Neural cell (in vitro differentiated cells): Measurements from ENCODE around the gene HELZ. TPM values are rescaled to one million over a fixed set of nuclear protein-coding genes. Genes with fewer than 3 reads are reported as not detected.
A peak's percentile ranks its signal among the peaks of the same experiment; 100 is the strongest.

Experiments
- H2AFZ ChIP-seq: fragments of 200-600, 300-800 bp; sonication (generic), shearing (Covaris generic); 2 replicates; pipeline ENCODE4 v1.6.0; 2014; ENCODE audit warnings: low read depth, mild to moderate bottlenecking, antibody characterized with exemption, low read length, moderate library complexity
- H3F3A ChIP-seq: fragments of 200-600 bp; shearing (Covaris generic); 2 replicates; pipeline ENCODE4 v1.6.1; 2016; ENCODE audit warnings: mild to moderate bottlenecking, moderate library complexity, mixed read lengths, antibody characterized with exemption, low read length; ENCODE audit not compliant: insufficient read depth, poor library complexity, severe bottlenecking
- H3K27ac ChIP-seq: fragments of 200-600, 300-800 bp; sonication (generic), shearing (Covaris generic); 2 replicates; pipeline ENCODE4 v1.5.1; 2014; ENCODE audit warnings: mild to moderate bottlenecking, low read length, moderate library complexity
- H3K27me3 ChIP-seq: fragments of 300-800, 200-600 bp; sonication (generic), shearing (Covaris generic); 2 replicates; pipeline ENCODE4 v1.6.0; 2014; ENCODE audit warnings: mild to moderate bottlenecking, low read depth, low read length, moderate library complexity; ENCODE audit not compliant: insufficient read depth
- H3K36me3 ChIP-seq: fragments of 300-800, 200-600 bp; sonication (generic), shearing (Covaris generic); 2 replicates; pipeline ENCODE4 v1.5.1; 2014; ENCODE audit warnings: mild to moderate bottlenecking, antibody characterized with exemption, low read length, moderate library complexity; ENCODE audit not compliant: insufficient read depth
- H3K4me2 ChIP-seq: fragments of 300-800, 200-600 bp; sonication (generic), shearing (Covaris generic); 2 replicates; pipeline ENCODE4 v1.6.0; 2014; ENCODE audit warnings: mild to moderate bottlenecking, low read length
- H3K4me3 ChIP-seq: fragments of 300-800, 200-600 bp; sonication (generic), shearing (Covaris generic); 2 replicates; pipeline ENCODE4 v1.5.1; 2014; ENCODE audit warnings: mild to moderate bottlenecking, low read length, moderate library complexity
- H3K79me2 ChIP-seq: fragments of 200-600 bp; shearing (Covaris generic); replicated peaks from 2 replicates; pipeline ENCODE4 v1.6.0; 2014; ENCODE audit warnings: mild to moderate bottlenecking, low read length, moderate library complexity; ENCODE audit not compliant: insufficient read depth
- H3K9ac ChIP-seq: fragments of 300-800, 200-600 bp; sonication (generic), shearing (Covaris generic); 2 replicates; pipeline ENCODE4 v1.6.1; 2016; ENCODE audit warnings: mild to moderate bottlenecking, low read length, mixed read lengths
- H3K9me2 ChIP-seq: fragments of 200-600 bp; shearing (Covaris generic); 2 replicates; pipeline ENCODE4 v1.6.1; 2016; ENCODE audit warnings: mild to moderate bottlenecking, low read length, mixed read lengths; ENCODE audit not compliant: insufficient read depth
- H3K9me3 ChIP-seq: fragments of 200-600, 300-800 bp; sonication (generic), shearing (Covaris generic); 2 replicates; pipeline ENCODE4 v1.6.1; 2016; ENCODE audit warnings: mild to moderate bottlenecking, mixed run types, low read length, moderate library complexity, mixed read lengths
- H4K20me1 ChIP-seq: fragments of 200-600 bp; shearing (Covaris generic); 2 replicates; pipeline ENCODE4 v1.6.1; 2016; ENCODE audit warnings: mild to moderate bottlenecking, mixed run types; ENCODE audit not compliant: insufficient read depth
- EP300 ChIP-seq: fragments of 450-650 bp; conservative IDR thresholded peaks from 2 replicates; pipeline ENCODE4 v1.6.1; 2014; ENCODE audit warnings: antibody characterized with exemption, mild to moderate bottlenecking, moderate library complexity; ENCODE audit not compliant: poor library complexity, severe bottlenecking
- EZH2 ChIP-seq: fragments of 200-600, 300-800 bp; shearing (Covaris generic), sonication (generic); IDR thresholded peaks from 2 replicates; pipeline ENCODE4 v1.6.1; 2014; ENCODE audit warnings: antibody characterized with exemption, low read length, borderline replicate concordance, mild to moderate bottlenecking; ENCODE audit not compliant: insufficient read depth, poor library complexity, severe bottlenecking
- MXI1 ChIP-seq: fragments of 450-650 bp; conservative IDR thresholded peaks from 2 replicates; pipeline ENCODE4 v1.6.1; 2014; ENCODE audit warnings: antibody characterized with exemption, mild to moderate bottlenecking; ENCODE audit not compliant: poor library complexity, severe bottlenecking
- POLR2AphosphoS5 ChIP-seq: IDR thresholded peaks from 2 replicates; pipeline ENCODE4 v1.6.1; 2012
- RAD21 ChIP-seq: fragments of 450-650 bp; conservative IDR thresholded peaks from 2 replicates; pipeline ENCODE4 v1.6.1; 2014; ENCODE audit warnings: antibody characterized with exemption, mild to moderate bottlenecking, moderate library complexity
- REST ChIP-seq: IDR thresholded peaks from 2 replicates; pipeline ENCODE4 v1.6.1; 2012; ENCODE audit warnings: borderline replicate concordance
- TAF1 ChIP-seq: IDR thresholded peaks from 2 replicates; pipeline ENCODE4 v1.6.1; 2012; ENCODE audit warnings: low read depth
- polyA minus RNA-seq: library from RNA; depleted of rRNA, polyadenylated mRNA; stranded (reverse); fragments of >200 nt; gene quantifications from 2 replicates; pipeline ENCODE4 v1.2.3, GENCODE V29; 2014
- polyA plus RNA-seq: library from polyadenylated mRNA; depleted of rRNA; stranded (reverse); fragments of >200 nt; gene quantifications from 2 replicates; pipeline ENCODE4 v1.2.3, GENCODE V29; 2014
- TF ChIP-seq, protein P1 (sequence below): fragments of 450-650 bp; IDR thresholded peaks from 2 replicates; pipeline ENCODE4 v1.5.1; 2014; ENCODE audit warnings: antibody characterized with exemption, mild to moderate bottlenecking, moderate library complexity; ENCODE audit not compliant: poor library complexity, severe bottlenecking

Gene HELZ
- polyA plus RNA-seq (11.7 and 14.4 TPM in 2 replicates), polyA minus RNA-seq (98.8 and 134 TPM in 2 replicates)

DNA sequence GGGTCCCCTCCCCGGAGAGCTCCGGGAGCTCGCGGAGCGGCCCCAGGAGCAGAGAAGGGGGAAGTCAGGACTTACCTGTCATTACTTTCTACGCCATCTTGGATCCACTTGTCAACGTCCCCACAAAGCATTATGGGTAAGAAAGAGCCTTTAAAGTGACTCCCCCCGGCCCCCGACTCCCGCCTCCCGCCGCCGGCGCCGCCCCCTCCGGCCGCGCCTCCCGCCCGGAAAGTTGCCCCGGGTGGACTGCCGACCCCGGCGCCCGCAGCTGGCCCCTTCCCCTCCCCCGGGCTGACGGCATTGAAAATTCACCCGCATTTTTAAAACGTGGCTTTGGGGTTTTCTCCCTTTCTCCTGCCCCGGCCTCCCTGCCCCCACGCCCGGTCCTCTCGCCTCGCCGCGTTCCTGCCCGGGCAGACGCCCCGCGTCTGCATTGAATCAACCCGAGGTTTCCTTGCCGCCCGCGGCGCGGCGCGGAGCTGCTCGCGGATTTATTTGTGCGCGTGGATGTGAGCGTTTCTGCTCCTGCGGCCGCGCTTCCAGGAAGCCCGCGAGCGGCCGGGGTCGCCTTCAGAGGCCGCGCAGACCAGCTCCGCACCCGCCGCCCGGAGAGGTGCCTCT is at the start of gene HELZ:
Gene HELZ, minus strand, starts transcription at position 124 of the 621 bp plus-strand sequence. CDS start 26,392 bp downstream, outside the sequence.
- H3K79me2 ChIP-seq: peaks cover 46% of the 10 kb centered on the region
- H3K27me3 ChIP-seq: no peaks in the 10 kb centered on the region
- H3F3A ChIP-seq: no peaks in the 10 kb centered on the region
- no peaks in the 10 kb centered on the region for H3K36me3 ChIP-seq
- peak; percentile 69 for TF ChIP-seq POLR2AphosphoS5
- TF ChIP-seq TAF1: peak; percentile 28
- no peak for TF ChIP-seq RAD21
- no peak for TF ChIP-seq EZH2
- peak; percentile 82 for TF ChIP-seq MXI1
- no peak for TF ChIP-seq REST
- TF ChIP-seq EP300: no peak
- peak within 1 kb of the TSS; percentile 93 for H3K4me2 ChIP-seq
- H3K27ac ChIP-seq: peak within 1 kb of the TSS; percentile 68
- peak within 1 kb of the TSS; percentile 79 for H3K9ac ChIP-seq
- no peaks in the 10 kb centered on the region for H4K20me1 ChIP-seq
- H2AFZ ChIP-seq: peak within 1 kb of the TSS; percentile 80
- H3K9me3 ChIP-seq: no peaks in the 10 kb centered on the region
- peak within 1 kb of the TSS; percentile 97 for H3K4me3 ChIP-seq
- no peaks in the 10 kb centered on the region for H3K9me2 ChIP-seq

- no peak overlapping the region for H3K4me2 ChIP-seq
Observed at GRCh38 chr17:67293251-67294203, 48.5 kb upstream of the HELZ start.

More at GRCh38 chr17:67293251-67294203, 48.5 kb upstream of the HELZ start:
- no peak for TF ChIP-seq RAD21
- no peak for TF ChIP-seq EP300
- TF ChIP-seq, protein P1, sequence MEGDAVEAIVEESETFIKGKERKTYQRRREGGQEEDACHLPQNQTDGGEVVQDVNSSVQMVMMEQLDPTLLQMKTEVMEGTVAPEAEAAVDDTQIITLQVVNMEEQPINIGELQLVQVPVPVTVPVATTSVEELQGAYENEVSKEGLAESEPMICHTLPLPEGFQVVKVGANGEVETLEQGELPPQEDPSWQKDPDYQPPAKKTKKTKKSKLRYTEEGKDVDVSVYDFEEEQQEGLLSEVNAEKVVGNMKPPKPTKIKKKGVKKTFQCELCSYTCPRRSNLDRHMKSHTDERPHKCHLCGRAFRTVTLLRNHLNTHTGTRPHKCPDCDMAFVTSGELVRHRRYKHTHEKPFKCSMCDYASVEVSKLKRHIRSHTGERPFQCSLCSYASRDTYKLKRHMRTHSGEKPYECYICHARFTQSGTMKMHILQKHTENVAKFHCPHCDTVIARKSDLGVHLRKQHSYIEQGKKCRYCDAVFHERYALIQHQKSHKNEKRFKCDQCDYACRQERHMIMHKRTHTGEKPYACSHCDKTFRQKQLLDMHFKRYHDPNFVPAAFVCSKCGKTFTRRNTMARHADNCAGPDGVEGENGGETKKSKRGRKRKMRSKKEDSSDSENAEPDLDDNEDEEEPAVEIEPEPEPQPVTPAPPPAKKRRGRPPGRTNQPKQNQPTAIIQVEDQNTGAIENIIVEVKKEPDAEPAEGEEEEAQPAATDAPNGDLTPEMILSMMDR: no peak
- Histone ChIP-seq H3K9me3 (no peaks in the 10 kb centered on the region), H3K9ac (no peak overlapping the region), H3K27me3 (no peaks in the 10 kb centered on the region), H3K27ac (no peak overlapping the region), H3K4me3 (no peak overlapping the region), H3F3A (no peaks in the 10 kb centered on the region), H3K9me2 (no peaks in the 10 kb centered on the region), H4K20me1 (no peaks in the 10 kb centered on the region), H3K36me3 (no peaks in the 10 kb centered on the region), H2AFZ (no peak overlapping the region), H3K79me2 (no peaks in the 10 kb centered on the region)
